HG03571 (cell line): ENCODE results near the gene TMPO.
"Not testable (repeated sequence)": the region's sequence is repeated elsewhere in the genome, so short reads cannot be mapped to it uniquely, and the experiment has no call there.

Source experiments
- ATAC-seq: cut with Tn5 transposase; IDR thresholded peaks from one replicate; pipeline ENCODE4 v1.9.1; 2021; ENCODE audit not compliant: unreplicated experiment

Gene TMPO

GRCh38 chr12:98509063-98509462, 6.3 kb upstream of the TMPO start:
- no peak for ATAC-seq

DNA sequence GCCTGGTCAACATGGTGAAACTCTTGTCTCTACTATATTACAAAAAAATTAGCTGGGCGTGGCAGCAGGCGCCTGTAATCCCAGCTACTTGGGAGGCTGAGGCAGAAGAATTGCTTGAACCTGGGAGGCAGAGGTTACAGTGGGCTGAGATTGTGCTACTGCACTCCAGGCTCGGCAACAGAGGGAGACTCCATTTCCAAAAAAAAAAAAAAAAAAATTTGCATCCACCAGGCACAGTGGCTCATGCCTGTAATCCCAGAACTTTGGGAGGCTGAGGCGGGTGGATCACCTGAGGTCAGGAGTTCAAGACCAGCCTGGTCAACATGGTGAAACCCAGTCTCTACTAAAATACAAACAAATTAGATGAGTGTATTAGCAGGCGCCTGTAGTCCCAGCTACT, 3.6 kb upstream of the TMPO start:
- ATAC-seq, result not testable (repeated sequence)

DNA sequence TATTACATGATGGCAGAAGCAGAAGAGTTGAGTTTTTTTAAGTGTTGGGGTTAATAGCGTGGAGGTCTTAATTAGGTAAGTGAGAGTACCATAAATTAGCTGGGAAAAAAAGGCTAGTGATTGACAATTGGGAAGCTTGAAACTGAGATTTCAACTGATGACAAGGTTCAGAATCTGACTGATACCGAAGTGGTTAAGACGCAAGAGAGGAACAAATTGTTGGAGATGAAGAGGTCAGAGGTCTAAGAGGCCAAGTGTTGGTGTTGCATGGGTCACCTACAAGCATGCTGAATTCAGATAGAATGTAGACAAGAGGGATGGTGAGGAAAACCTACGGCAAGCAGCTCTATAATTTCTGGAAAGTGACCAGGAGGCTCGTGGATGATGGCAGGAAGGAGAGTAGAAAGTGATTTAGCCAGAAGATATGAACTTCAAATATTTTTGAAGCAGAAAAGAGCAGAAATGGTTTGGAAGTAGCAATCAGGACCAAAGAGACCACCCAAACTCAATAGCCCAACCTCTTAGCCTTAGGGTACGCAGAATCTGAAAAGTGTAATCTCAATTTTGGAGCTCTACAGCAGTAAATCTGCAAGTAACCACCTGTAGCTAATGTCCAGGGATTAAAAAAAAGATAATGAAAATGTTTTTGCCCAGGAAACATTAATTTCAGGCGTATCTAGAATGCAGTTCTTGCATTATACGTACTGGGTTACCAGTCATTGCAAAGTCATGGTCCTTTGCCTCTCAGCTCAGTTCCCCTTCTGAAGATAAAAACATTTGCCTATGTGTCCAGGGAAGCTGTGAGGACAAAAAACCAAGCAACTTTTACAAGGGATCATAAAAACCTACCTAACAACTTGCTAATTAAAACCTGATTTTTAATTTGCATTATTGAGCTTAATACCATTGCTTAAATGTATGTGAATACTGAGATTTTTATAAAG, 1.7 kb upstream of the TMPO start:
- no peak for ATAC-seq

GRCh38 chr12:98514982-98515286, 456 bp upstream of the TMPO start:
- no peak for ATAC-seq

DNA sequence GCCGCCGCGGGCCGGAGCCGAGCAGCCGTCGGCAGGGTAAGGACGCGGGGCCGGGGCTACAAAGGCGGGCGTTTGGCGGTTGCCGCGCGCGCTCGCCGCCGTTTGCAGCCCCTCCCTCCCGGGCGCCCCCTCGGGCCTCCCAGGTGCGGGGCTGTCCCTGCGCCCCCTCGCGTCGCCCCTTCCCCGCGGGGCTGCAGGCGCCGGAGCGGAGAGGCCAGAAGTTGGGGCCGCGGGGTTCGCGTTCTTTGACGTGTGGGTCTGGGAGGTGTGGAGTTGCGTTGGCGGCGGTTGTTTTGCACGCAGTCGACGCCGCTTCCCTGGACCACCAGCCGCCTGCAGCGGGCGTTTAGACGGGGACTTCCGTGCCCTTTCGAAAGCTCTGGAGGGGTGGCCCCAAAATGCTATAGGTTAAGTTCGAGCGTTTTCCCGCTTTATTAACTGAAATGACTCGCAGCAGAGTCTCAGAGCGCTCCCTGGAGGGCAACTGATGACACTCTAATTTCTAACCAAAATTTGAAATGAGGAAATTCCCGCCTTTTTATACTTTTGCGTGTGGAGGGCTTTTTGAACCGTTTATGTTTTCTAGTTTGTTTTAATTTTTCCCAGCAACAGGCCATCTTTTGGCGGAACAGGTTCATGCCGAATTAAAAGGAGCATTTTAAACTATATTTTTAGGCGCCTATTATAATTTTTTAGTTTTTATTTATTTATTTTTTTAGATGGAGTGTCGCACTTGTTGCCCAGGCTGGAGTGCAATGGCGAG, 902 bp downstream of the TMPO start:
- peak; percentile 61 for ATAC-seq

DNA sequence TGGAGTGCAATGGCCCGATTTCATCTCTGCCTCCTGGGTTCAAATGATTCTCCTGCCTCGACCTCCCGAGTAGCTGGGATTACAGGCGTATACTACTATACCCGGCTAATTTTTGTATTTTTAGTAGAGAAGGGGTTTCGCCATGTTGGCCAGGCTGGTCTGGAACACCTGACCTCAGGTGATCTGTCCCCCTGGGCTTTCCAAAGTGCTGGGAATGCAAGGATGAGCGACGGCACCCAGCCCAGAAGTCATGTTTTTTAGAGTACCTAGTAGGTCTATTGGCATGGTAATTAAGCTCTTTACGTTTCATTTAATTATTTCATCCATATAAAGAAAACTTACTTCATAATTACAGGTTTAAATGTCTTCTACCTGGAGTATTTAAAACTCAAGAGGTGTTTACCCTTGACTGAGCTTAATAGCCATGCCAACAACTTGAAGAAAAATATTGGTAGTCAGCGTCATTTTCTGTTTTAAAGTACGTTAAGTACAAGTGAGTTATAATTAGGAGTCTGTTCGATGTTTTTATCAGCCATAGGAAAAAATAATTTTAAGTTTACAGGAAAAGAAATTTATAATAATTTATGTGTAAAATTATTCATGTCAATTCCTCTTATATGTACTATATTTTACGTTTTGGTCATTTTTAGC, 4.0 kb downstream of the TMPO start:
- no peak for ATAC-seq

DNA sequence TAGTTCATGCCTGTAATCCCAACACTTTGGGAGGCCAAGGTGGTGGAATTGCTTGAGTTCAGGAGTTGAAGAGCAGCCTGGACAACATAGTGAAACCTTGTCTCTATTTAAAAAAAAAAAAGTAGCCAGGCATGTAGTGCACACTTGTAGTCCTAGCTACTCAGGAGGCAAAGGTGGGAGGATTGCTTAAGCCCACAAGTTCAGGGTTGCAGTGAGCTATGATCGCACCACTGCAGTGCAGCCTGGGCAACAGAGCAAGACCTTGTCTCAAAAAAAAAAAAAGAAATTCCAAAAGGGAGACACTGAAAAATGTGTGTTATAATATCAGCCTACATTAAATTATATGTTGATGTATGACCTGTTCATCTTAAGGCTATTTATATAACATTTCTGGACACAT, 14.7 kb downstream of the TMPO start:
- no peak for ATAC-seq

GRCh38 chr12:98532687-98533304, 17.4 kb downstream of the TMPO start:
- no peak for ATAC-seq

- no peak for ATAC-seq
These were observed 18.4 kb downstream of the TMPO start for GRCh38 chr12:98533723-98534251.

DNA sequence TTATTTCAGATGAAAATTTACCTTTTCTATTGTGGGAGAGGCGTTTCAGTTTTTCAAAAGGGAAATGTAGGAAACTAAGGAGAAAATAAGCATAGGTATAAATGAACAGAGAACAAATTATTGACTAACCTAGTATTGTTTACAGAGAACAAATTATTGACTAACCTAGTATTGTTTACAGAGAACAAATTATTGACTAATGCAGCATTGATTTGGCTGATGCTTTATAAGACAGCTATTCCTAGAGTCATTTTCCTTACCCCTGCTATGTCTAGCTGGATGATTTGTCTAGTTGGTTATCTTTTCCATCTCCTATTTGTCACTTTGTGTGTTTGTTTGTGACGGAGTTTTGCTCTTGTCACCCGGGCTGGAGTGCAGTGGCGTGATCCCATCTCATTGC, 22.6 kb downstream of the TMPO start:
- no peak for ATAC-seq

DNA sequence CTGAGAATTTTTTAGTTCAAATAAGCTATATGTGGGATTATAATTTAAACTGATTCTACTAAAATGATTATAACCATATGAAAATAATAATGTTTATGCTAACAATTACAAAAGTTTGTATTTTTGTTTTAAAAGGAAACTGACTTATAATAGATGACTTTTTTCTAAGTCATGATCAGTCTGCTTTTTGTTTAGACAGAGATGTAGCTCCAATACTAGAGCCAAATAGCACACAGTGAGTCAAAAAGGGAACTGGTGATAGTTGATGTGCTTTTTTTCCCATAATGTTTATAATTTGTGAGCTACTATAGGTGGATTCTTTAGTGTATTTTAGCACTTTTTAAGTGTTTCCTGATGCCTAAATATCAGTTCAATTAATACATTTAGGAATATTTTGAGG, 28.3 kb downstream of the TMPO start:
- ATAC-seq, result no peak

DNA sequence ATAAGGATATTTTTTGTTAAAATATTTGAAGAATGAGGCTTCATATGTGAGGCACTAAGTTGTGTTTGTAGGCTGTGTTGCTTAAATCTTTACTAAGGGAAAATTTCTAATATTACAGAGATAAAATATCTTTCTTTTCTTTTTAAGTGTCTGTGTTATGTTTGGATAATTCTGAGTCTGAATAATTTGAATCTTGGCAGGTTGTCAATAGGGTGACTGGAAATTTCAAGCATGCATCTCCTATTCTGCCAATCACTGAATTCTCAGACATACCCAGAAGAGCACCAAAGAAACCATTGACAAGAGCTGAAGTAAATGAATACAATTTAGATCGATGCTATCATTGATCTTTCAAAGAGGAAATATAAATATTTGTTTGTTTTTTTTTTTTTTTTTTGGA, 29.4 kb downstream of the TMPO start:
- no peak for ATAC-seq

DNA sequence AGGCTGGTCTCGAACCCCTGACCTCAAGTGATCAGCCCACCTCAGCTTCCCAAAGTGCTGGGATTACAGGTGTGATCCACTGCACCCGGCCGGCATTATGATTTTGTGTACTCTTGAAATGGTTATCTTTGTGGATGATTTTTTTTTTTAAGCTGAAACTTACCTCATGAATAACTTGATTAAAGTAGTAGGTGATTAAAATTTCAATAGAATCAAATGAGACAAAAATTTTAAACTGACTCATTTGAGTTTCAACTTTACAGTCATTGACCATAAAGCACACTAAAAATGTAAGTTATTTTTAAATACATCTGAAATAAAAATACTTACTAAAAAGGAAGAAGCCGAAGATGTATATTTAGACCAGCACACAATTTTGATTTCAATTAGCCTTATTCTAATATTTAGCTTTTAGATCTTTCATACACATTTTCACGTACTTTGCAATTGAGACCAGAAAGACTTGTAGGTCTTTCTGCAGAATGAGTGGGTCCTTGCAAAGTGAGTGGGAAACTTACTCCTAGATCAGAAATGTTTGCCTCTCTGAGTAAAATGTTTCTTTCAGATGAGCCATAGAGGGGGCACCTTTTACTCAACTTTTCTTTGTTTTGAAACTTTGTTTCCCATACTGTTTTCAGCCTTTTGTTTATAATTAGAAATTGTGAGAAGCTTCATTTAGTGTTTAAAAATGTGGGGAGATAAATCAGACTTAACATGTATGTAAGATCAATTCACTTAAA, 34.2 kb downstream of the TMPO start:
- ATAC-seq, result no peak

GRCh38 chr12:98551787-98552186, 36.4 kb downstream of the TMPO start:
- ATAC-seq, result no peak

- ATAC-seq, result not testable (repeated sequence)
These were observed 42.7 kb downstream of the TMPO start for GRCh38 chr12:98558097-98558496.

DNA sequence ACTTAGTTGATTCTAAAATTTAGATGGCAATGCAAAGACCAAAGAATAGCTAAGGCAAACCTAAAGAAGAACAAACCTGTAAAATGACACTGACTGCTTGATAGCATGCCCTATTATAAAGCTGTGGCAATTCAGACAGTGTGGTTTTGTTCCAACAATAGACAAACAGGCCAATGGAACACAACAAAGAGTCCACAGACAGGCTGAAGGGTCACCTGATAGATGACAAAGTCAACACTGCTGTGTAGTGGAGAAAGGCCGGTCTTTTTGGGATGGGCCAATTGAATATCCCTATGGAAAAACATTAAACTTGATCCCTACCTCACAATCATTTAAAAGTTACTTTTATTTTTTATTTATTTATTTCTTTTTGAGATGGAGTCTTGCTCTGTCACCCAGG, 44.3 kb downstream of the TMPO start:
- no peak for ATAC-seq

GRCh38 chr12:98561846-98562245, 46.5 kb downstream of the TMPO start:
- ATAC-seq, result no peak

GRCh38 chr12:98572010-98572409, 56.6 kb downstream of the TMPO start:
- ATAC-seq, result no peak

GRCh38 chr12:98574110-98574509, 58.7 kb downstream of the TMPO start:
- ATAC-seq, result no peak

DNA sequence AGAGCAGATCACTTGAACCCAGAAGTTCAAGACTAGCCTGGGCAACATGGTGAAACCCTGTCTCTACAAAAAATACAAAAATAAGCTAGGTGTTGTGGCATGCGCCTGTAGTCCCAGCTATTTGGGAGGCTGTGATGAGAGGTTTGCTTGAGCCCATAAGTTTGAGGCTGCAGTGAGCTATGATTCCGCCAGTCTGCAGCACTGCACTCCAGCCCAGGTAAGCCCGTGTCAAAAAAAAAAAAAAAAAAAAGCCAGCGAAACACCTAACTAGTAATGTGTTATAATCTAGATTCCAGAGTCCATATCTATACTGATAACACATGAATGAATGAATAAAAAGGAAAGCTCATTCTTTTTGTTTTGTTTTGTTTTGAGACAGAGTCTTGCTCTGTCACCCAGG, 59.6 kb downstream of the TMPO start:
- no peak for ATAC-seq
